HCT116 (cell line): ENCODE results near the gene TMEM235. TPM values are rescaled to one million over a fixed set of nuclear protein-coding genes. Genes with fewer than 3 reads are reported as not detected.

Experiments
- ATAC-seq: fragments of 200-7000 bp; cut with Tn5 transposase; 2 replicates; pipeline ENCODE4 v1.9.1; 2020; ENCODE audit warnings: mild to moderate bottlenecking, moderate library complexity
- BruUV-seq: library from RNA; stranded (reverse); fragments of 400-500 nt; replicated peaks from 2 replicates; lab custom pipeline; 2021; lab: Mats Ljungman, UMichigan
- CTCF ChIA-PET: fragments of 300-600 bp; sonication (Branson Sonifier 250); formaldehyde crosslinking; loops from one replicate; lab custom pipeline; 2021; ENCODE audit warnings: antibody characterized with exemption; lab: Charles Lee
- POLR2A ChIA-PET: fragments of 300-600, 350-600 bp; sonication (Branson Sonifier 250); formaldehyde crosslinking; loops from one replicate; lab custom pipeline; 2021; ENCODE audit warnings: antibody characterized with exemption; lab: Charles Lee
- RAD21 ChIA-PET, 2 experiments: fragments of 300-600 bp; sonication (Branson Sonifier 250); formaldehyde crosslinking; loops; one replicate each; lab custom pipeline; 2023; ENCODE audit warnings: low total read pairs in 2 of 2; ENCODE audit not compliant: uncharacterized antibody in 2 of 2, unreplicated experiment in 2 of 2, low non-redundant PET in 1 of 2; lab: Charles Lee
- DNase-seq: peaks from one replicate; pipeline ENCODE4 v3.0.0-alpha.2; 2010; ENCODE audit warnings: low read depth, low spot score
- H2AFZ ChIP-seq: fragments of 200-600 bp; shearing (Covaris generic), sonication (generic); 2 replicates; pipeline ENCODE4 v1.6.1; 2017; ENCODE audit warnings: low read depth, mixed run types, mixed read lengths, antibody characterized with exemption, low read length; ENCODE audit not compliant: poor library complexity, severe bottlenecking
- H3K27ac ChIP-seq: 2 replicates; pipeline ENCODE4 v1.5.1; 2012; ENCODE audit warnings: low read depth, low read length
- H3K27me3 ChIP-seq: fragments of 200-600 bp; sonication (generic); 2 replicates; pipeline ENCODE4 v1.6.1; 2016; ENCODE audit warnings: mixed run types, low read length, mixed read lengths; ENCODE audit not compliant: insufficient read depth
- H3K36me3 ChIP-seq, 2 experiments: fragments of 200-500 bp in 1 of 2; fragments of 200-600 bp in 1 of 2; sonication (Bioruptor generic) in 1 of 2; sonication (generic) in 1 of 2; 2 replicates each; pipeline versions ENCODE4 v1.5.1 to v1.6.1; 2014 to 2016; ENCODE audit warnings: low read length in 2 of 2, inconsistent platforms in 1 of 2, mixed read lengths in 1 of 2, mixed run types in 1 of 2; ENCODE audit not compliant: insufficient read depth in 2 of 2, control insufficient read depth in 1 of 2
- H3K4me1 ChIP-seq, 2 experiments: fragments of 200-600 bp in 1 of 2; sonication (generic) in 1 of 2; 2 replicates each; pipeline versions ENCODE4 v1.5.1 to v1.6.1; 2012 to 2017; ENCODE audit warnings: low read length in 2 of 2, inconsistent platforms in 1 of 2, mild to moderate bottlenecking in 1 of 2, mixed read lengths in 1 of 2, mixed run types in 1 of 2, moderate library complexity in 1 of 2; ENCODE audit not compliant: insufficient read depth in 2 of 2, control insufficient read depth in 1 of 2
- H3K4me2 ChIP-seq: fragments of 200-600 bp; sonication (generic); 2 replicates; pipeline ENCODE4 v1.6.1; 2017; ENCODE audit warnings: mixed run types, low read length, mixed read lengths
- H3K4me3 ChIP-seq, 2 experiments: fragments of 200-600 bp in 1 of 2; sonication (generic) in 1 of 2; replicated peaks in 1 of 2; 2 replicates each; pipeline ENCODE4 v1.5.1; 2011 to 2016; ENCODE audit warnings: low read length in 2 of 2, control low read depth in 1 of 2, low read depth in 1 of 2, mild to moderate bottlenecking in 1 of 2, mixed read lengths in 1 of 2, mixed run types in 1 of 2
- H3K79me2 ChIP-seq: fragments of 200-600 bp; sonication (generic); 2 replicates; pipeline ENCODE4 v1.6.1; 2017; ENCODE audit warnings: mild to moderate bottlenecking, mixed run types, low read length, moderate library complexity, mixed read lengths; ENCODE audit not compliant: insufficient read depth
- H3K9ac ChIP-seq: fragments of 200-600 bp; sonication (generic); 2 replicates; pipeline ENCODE4 v1.6.1; 2016; ENCODE audit warnings: low read length, mixed read lengths
- H3K9me2 ChIP-seq: fragments of 200-600 bp; sonication (generic), shearing (Covaris generic); 2 replicates; pipeline ENCODE4 v1.6.1; 2017; ENCODE audit warnings: mixed run types, mild to moderate bottlenecking, moderate library complexity; ENCODE audit not compliant: insufficient read depth
- H3K9me3 ChIP-seq, 2 experiments: fragments of 200-500 bp in 1 of 2; fragments of 200-600 bp in 1 of 2; sonication (Bioruptor generic) in 1 of 2; sonication (generic) in 1 of 2; 2 replicates each; pipeline ENCODE4 v1.6.1; 2014 to 2017; ENCODE audit warnings: low read length in 2 of 2, mixed read lengths in 2 of 2, inconsistent platforms in 1 of 2, low read depth in 1 of 2, mild to moderate bottlenecking in 1 of 2, mixed run types in 1 of 2, moderate library complexity in 1 of 2; ENCODE audit not compliant: control insufficient read depth in 1 of 2, insufficient read depth in 1 of 2
- H4K20me1 ChIP-seq: fragments of 200-600 bp; sonication (generic), shearing (Covaris generic); 2 replicates; pipeline ENCODE4 v1.6.1; 2017; ENCODE audit warnings: mixed run types, mild to moderate bottlenecking, moderate library complexity; ENCODE audit not compliant: insufficient read depth
- ATF3 ChIP-seq: IDR thresholded peaks from 2 replicates; pipeline ENCODE4 v1.6.1; 2012
- CBX3 ChIP-seq: IDR thresholded peaks from 2 replicates; pipeline ENCODE4 v1.6.1; 2012; ENCODE audit warnings: low read depth
- CTCF ChIP-seq, 3 experiments: fragments of 200-600 bp in 1 of 3; sonication (generic) in 1 of 3; IDR thresholded peaks in 2 of 3; conservative IDR thresholded peaks in 1 of 3; 2 replicates each; pipeline ENCODE4 v1.5.1; 2012 to 2017; ENCODE audit warnings: low read depth in 2 of 3, low read length in 2 of 3, antibody characterized with exemption in 1 of 3, borderline replicate concordance in 1 of 3, control low read depth in 1 of 3, mild to moderate bottlenecking in 1 of 3, mixed read lengths in 1 of 3, mixed run types in 1 of 3, moderate library complexity in 1 of 3; ENCODE audit not compliant: insufficient read depth in 1 of 3
- ELF1 ChIP-seq: IDR thresholded peaks from 2 replicates; pipeline ENCODE4 v1.6.1; 2012; ENCODE audit warnings: low read depth, borderline replicate concordance
- EZH2phosphoT487 ChIP-seq: fragments of 200-600 bp; IDR thresholded peaks from 2 replicates; pipeline ENCODE4 v1.6.1; 2018; ENCODE audit warnings: antibody characterized with exemption, borderline replicate concordance
- RAD21 ChIP-seq: IDR thresholded peaks from 2 replicates; pipeline ENCODE4 v1.6.1; 2012; ENCODE audit warnings: low read depth, mild to moderate bottlenecking
- YY1 ChIP-seq: IDR thresholded peaks from 2 replicates; pipeline ENCODE4 v1.6.1; 2011; ENCODE audit warnings: low read length, low read depth, moderate library complexity, mild to moderate bottlenecking; ENCODE audit not compliant: insufficient replicate concordance; ENCODE audit errors: extremely low read depth
- ZNF274 ChIP-seq: fragments of 200-500 bp; sonication (Bioruptor generic); IDR thresholded peaks from 2 replicates; pipeline ENCODE4 v1.6.1; 2014; ENCODE audit warnings: mild to moderate bottlenecking, low read depth, low read length, inconsistent platforms
- intact Hi-C: fragments of 100-400 bp; cut with micrococcal nuclease; formaldehyde crosslinking; loops from 2 replicates; pipeline ENCODE4 v1.10.0; 2022
- total RNA-seq: library from RNA; stranded (reverse); gene quantifications from one replicate; pipeline ENCODE4 v1.2.1, GENCODE V29; 2021; ENCODE audit not compliant: unreplicated experiment

TMEM235 gene
- total RNA-seq, 1 experiment from 2014 or later = not detected

- H2AFZ ChIP-seq = no peak overlapping the region
- ChIA-PET RAD21 (no interaction called here), CTCF (interaction anchor here (1.4 kb wide), 1 partner anchor 13 kb away, joined by 7 read pairs; no protein-coding TSS in a partner anchor), POLR2A (no interaction called here)
- H4K20me1 ChIP-seq = no peaks in the 10 kb centered on the region
- H3K27me3 ChIP-seq = no peaks in the 10 kb centered on the region
- intact Hi-C loops = no loop called here
- H3K4me2 ChIP-seq = no peak overlapping the region
- TF ChIP-seq RAD21 (no peak), CBX3 (no peak), EZH2phosphoT487 (no peak), YY1 (no peak), ELF1 (no peak), CTCF (IDR thresholded peaks at IDR 0.05 in 2 of 3, conservative IDR thresholded peaks at IDR 0.05 in 1 of 3; ENCODE audit: borderline replicate concordance in 1 of 3, insufficient read depth in 1 of 3, low read depth in 2 of 3, low read length in 2 of 3) (no peak), ZNF274 (no peak), ATF3 (no peak)
- H3K79me2 ChIP-seq = no peaks in the 10 kb centered on the region
- BruUV-seq = no TSS peak
- H3K9me3 ChIP-seq = no peaks in the 10 kb centered on the region
- no peak overlapping the region for H3K4me3 ChIP-seq
- ATAC-seq = no peak
- H3K9ac ChIP-seq = no peak overlapping the region
- DNase-seq = no peak
- H3K4me1 ChIP-seq = no peaks in the 10 kb centered on the region
- no peaks in the 10 kb centered on the region for H3K9me2 ChIP-seq
- H3K36me3 ChIP-seq = no peaks in the 10 kb centered on the region
- no peak overlapping the region for H3K27ac ChIP-seq
Measured at GRCh38 chr17:78263736-78264340, 32.4 kb downstream of the TMEM235 start.
